ENCODE results near the gene FLRT2.

FLRT2 gene

GRCh38 chr14:85545738-85546137 is 15.8 kb downstream of the FLRT2 start:
- H3K4me3 ChIP-seq (ENCODE audit: low read depth, low read length), result no peak overlapping the region
- TF ChIP-seq CTCF (IDR thresholded peaks at IDR 0.05; ENCODE audit: low read depth, low read length), result no peak

GRCh38 chr14:85546390-85546789 is 16.4 kb downstream of the FLRT2 start:
- no peak for TF ChIP-seq CTCF (IDR thresholded peaks at IDR 0.05; ENCODE audit: low read depth, low read length)
- H3K4me3 ChIP-seq (ENCODE audit: low read depth, low read length), result no peak overlapping the region

GRCh38 chr14:85549697-85550096 is 19.8 kb downstream of the FLRT2 start:
- no peak for TF ChIP-seq CTCF (IDR thresholded peaks at IDR 0.05; ENCODE audit: low read depth, low read length)
- H3K4me3 ChIP-seq (ENCODE audit: low read depth, low read length), result no peak overlapping the region

- H3K4me3 ChIP-seq (ENCODE audit: low read depth, low read length), result no peak overlapping the region
- TF ChIP-seq CTCF (IDR thresholded peaks at IDR 0.05; ENCODE audit: low read depth, low read length), result no peak
Observed at GRCh38 chr14:85554106-85554505, 24.2 kb downstream of the FLRT2 start.

GRCh38 chr14:85556267-85556666 is 26.3 kb downstream of the FLRT2 start:
- TF ChIP-seq CTCF (IDR thresholded peaks at IDR 0.05; ENCODE audit: low read depth, low read length), result no peak
- no peak overlapping the region for H3K4me3 ChIP-seq (ENCODE audit: low read depth, low read length)

GRCh38 chr14:85558505-85558904 is 28.6 kb downstream of the FLRT2 start:
- no peak overlapping the region for H3K4me3 ChIP-seq (ENCODE audit: low read depth, low read length)
- no peak for TF ChIP-seq CTCF (IDR thresholded peaks at IDR 0.05; ENCODE audit: low read depth, low read length)

- TF ChIP-seq CTCF (IDR thresholded peaks at IDR 0.05; ENCODE audit: low read depth, low read length), result no peak
- H3K4me3 ChIP-seq (ENCODE audit: low read depth, low read length), result no peak overlapping the region
Observed at GRCh38 chr14:85562630-85563029, 32.7 kb downstream of the FLRT2 start.
